NCI-H748 treated with DMSO at 0.1 percent for 48 hours (cell line): ENCODE measurements around the gene ST8SIA2.
"Not testable (repeated sequence)": the region's sequence is repeated elsewhere in the genome, so short reads cannot be mapped to it uniquely, and the experiment has no call there.

Source experiments
- DNase-seq: peaks from one replicate; lab custom pipeline; 2025; lab: John Stamatoyannopoulos, UW

The ST8SIA2 gene

GRCh38 chr15:92443381-92443780 is 49.7 kb downstream of the ST8SIA2 start:
- no peak for DNase-seq

GRCh38 chr15:92444631-92445030 is 51.0 kb downstream of the ST8SIA2 start:
- no peak for DNase-seq

GRCh38 chr15:92448370-92448769 is 54.7 kb downstream of the ST8SIA2 start:
- no peak for DNase-seq

- no peak for DNase-seq
Measured at GRCh38 chr15:92449476-92449875, 55.8 kb downstream of the ST8SIA2 start.

- no peak for DNase-seq
Measured at GRCh38 chr15:92451225-92451825, 57.6 kb downstream of the ST8SIA2 start.

- DNase-seq: no peak
Measured at GRCh38 chr15:92452143-92452542, 58.5 kb downstream of the ST8SIA2 start.

GRCh38 chr15:92453607-92454006 is 59.9 kb downstream of the ST8SIA2 start:
- DNase-seq: no peak

- DNase-seq: no peak
Measured at GRCh38 chr15:92454555-92455105, 60.9 kb downstream of the ST8SIA2 start.

GRCh38 chr15:92455271-92455670 is 61.6 kb downstream of the ST8SIA2 start:
- no peak for DNase-seq

- DNase-seq: no peak
Measured at GRCh38 chr15:92457471-92458041, 63.9 kb downstream of the ST8SIA2 start.

- no peak for DNase-seq
Measured at GRCh38 chr15:92460023-92460422, 66.3 kb downstream of the ST8SIA2 start.

GRCh38 chr15:92462424-92463125 is 68.9 kb downstream of the ST8SIA2 start:
- no peak for DNase-seq

- DNase-seq: no peak
Measured at GRCh38 chr15:92463352-92463751, 69.7 kb downstream of the ST8SIA2 start.

GRCh38 chr15:92463826-92464225 is 70.1 kb downstream of the ST8SIA2 start:
- DNase-seq: no peak

GRCh38 chr15:92466834-92467233 is 73.2 kb downstream of the ST8SIA2 start:
- no peak for DNase-seq

- no peak for DNase-seq
Measured at GRCh38 chr15:92467245-92467644, 73.6 kb downstream of the ST8SIA2 start.

GRCh38 chr15:92468991-92469390 is 75.3 kb downstream of the ST8SIA2 start:
- no peak for DNase-seq

- no peak for DNase-seq
Measured at GRCh38 chr15:92471288-92471687, 77.6 kb downstream of the ST8SIA2 start.

GRCh38 chr15:92473756-92474155 is 80.1 kb downstream of the ST8SIA2 start:
- DNase-seq: no peak

- DNase-seq: not testable (repeated sequence)
Measured at GRCh38 chr15:92479730-92480129, 86.0 kb downstream of the ST8SIA2 start.

- no peak for DNase-seq
Measured at GRCh38 chr15:92480361-92480760, 86.7 kb downstream of the ST8SIA2 start.

- no peak for DNase-seq
Measured at GRCh38 chr15:92485441-92485840, 91.8 kb downstream of the ST8SIA2 start.

- no peak for DNase-seq
Measured at GRCh38 chr15:92492551-92493115, 99.0 kb downstream of the ST8SIA2 start.
